SH-SY5Y (cell line): ENCODE results near the gene DDX41.

Source experiments
- GATA2 ChIP-seq: IDR thresholded peaks from 2 replicates; pipeline ENCODE4 v1.6.1; 2011; ENCODE audit warnings: mild to moderate bottlenecking, low read depth, low read length
- GATA3 ChIP-seq: IDR thresholded peaks from 2 replicates; pipeline ENCODE4 v1.6.1; 2011; ENCODE audit warnings: low read depth, mild to moderate bottlenecking, low read length, moderate library complexity

GRCh38 chr5:177538876-177539275 is 22.1 kb upstream of the DDX41 start:
- TF ChIP-seq GATA3 (no peak), GATA2 (no peak)
